GM12878 (cell line): ENCODE measurements around the gene MYO16. TPM values are rescaled to one million over a fixed set of nuclear protein-coding genes. Genes with fewer than 3 reads are reported as not detected.

Experiments used
- ATAC-seq: fragments of 200-7000 bp; cut with Tn5 transposase; 3 replicates; pipeline ENCODE4 v1.9.1; 2020; ENCODE audit warnings: mild to moderate bottlenecking, moderate library complexity
- BruUV-seq: library from RNA; stranded (reverse); fragments of 400-500 nt; replicated peaks from 2 replicates; lab custom pipeline; 2021; lab: Mats Ljungman, UMichigan
- CTCF ChIA-PET: fragments of 300-600 bp; sonication (Branson Sonifier 250); formaldehyde crosslinking; extraction: SDS; loops from one replicate; lab custom pipeline; 2021; ENCODE audit warnings: inconsistent platforms; lab: Yijun Ruan, JAX
- POLR2A ChIA-PET: fragments of 350-600 bp; formaldehyde crosslinking; extraction: SDS; loops from one replicate; lab custom pipeline; 2021; ENCODE audit warnings: inconsistent platforms; lab: Charles Lee
- RAD21 ChIA-PET: fragments of 300-600 bp; sonication (Branson Sonifier 250); formaldehyde crosslinking; loops from one replicate; lab custom pipeline; 2023; ENCODE audit warnings: antibody characterized with exemption; ENCODE audit not compliant: unreplicated experiment; lab: Charles Lee
- SMC1A ChIA-PET: fragments of 300-600 bp; sonication (Branson Sonifier 250); formaldehyde crosslinking; loops from one replicate; lab custom pipeline; 2023; ENCODE audit not compliant: unreplicated experiment, uncharacterized antibody; lab: Charles Lee
- DNase-seq: peaks from one replicate; pipeline ENCODE4 v3.0.0-alpha.2; 2011; ENCODE audit warnings: low read depth, low spot score
- FAIRE-seq: peaks from 3 replicates; lab custom pipeline; 2011; peaks lifted over from hg19 to GRCh38; lab: Jason Lieb, UNC
- H2AFZ ChIP-seq: 2 replicates; pipeline ENCODE4 v1.6.0; 2011; ENCODE audit warnings: low read depth, low read length, control low read depth; ENCODE audit not compliant: control insufficient read depth
- H3K27ac ChIP-seq: 2 replicates; pipeline ENCODE4 v1.5.1; 2011; ENCODE audit warnings: control low read depth; ENCODE audit not compliant: control insufficient read depth, insufficient read depth
- H3K27me3 ChIP-seq, 2 experiments: replicated peaks in 1 of 2; 2 replicates each; pipeline versions ENCODE4 v1.6.0 to v1.6.1; 2011; ENCODE audit warnings: low read length in 1 of 2; ENCODE audit not compliant: control insufficient read depth in 2 of 2, insufficient read depth in 2 of 2
- H3K36me3 ChIP-seq, 2 experiments: 2 replicates each; pipeline ENCODE4 v1.5.1; 2011; ENCODE audit warnings: low read length in 1 of 2; ENCODE audit not compliant: control insufficient read depth in 2 of 2, insufficient read depth in 2 of 2
- H3K4me1 ChIP-seq: 2 replicates; pipeline ENCODE4 v1.6.1; 2011; ENCODE audit warnings: mild to moderate bottlenecking, low read length, moderate library complexity, mixed read lengths; ENCODE audit not compliant: control insufficient read depth, insufficient read depth
- H3K4me2 ChIP-seq: 2 replicates; pipeline ENCODE4 v1.6.0; 2011; ENCODE audit warnings: control low read depth; ENCODE audit not compliant: control insufficient read depth, insufficient read depth
- H3K4me3 ChIP-seq: fragments of 200-600 bp; sonication (generic); 2 replicates; pipeline ENCODE4 v1.5.1; 2016
- H3K79me2 ChIP-seq: 2 replicates; pipeline ENCODE4 v1.6.0; 2011; ENCODE audit warnings: low read length; ENCODE audit not compliant: control insufficient read depth, insufficient read depth
- H3K9ac ChIP-seq: 2 replicates; pipeline ENCODE4 v1.8.0; 2011; ENCODE audit warnings: low read length, control low read depth, mixed read lengths; ENCODE audit not compliant: control insufficient read depth, insufficient read depth
- H3K9me3 ChIP-seq: replicated peaks from 3 replicates; pipeline ENCODE4 v1.5.1; 2011; ENCODE audit warnings: mild to moderate bottlenecking, low read length; ENCODE audit not compliant: control insufficient read depth, insufficient read depth
- H4K20me1 ChIP-seq: 2 replicates; pipeline ENCODE4 v1.6.0; 2011; ENCODE audit not compliant: control insufficient read depth, insufficient read depth
- BHLHE40 ChIP-seq, 2 experiments: fragments of 450-650 bp in 1 of 2; IDR thresholded peaks; 2 replicates each; pipeline ENCODE4 v1.6.1; 2011 to 2017; ENCODE audit warnings: low read depth in 2 of 2, borderline replicate concordance in 1 of 2, improper control_type of control experiment in 1 of 2, low read length in 1 of 2, mild to moderate bottlenecking in 1 of 2
- CBX3 ChIP-seq: fragments of 200-600 bp; sonication (generic); IDR thresholded peaks from 2 replicates; pipeline ENCODE4 v1.6.1; 2016; ENCODE audit warnings: low read depth, borderline replicate concordance
- CREM ChIP-seq: IDR thresholded peaks from 2 replicates; pipeline ENCODE4 v1.6.1; 2014; ENCODE audit warnings: antibody characterized with exemption, low read depth
- FOXK2 ChIP-seq: fragments of 450-650 bp; IDR thresholded peaks from 2 replicates; pipeline ENCODE4 v1.6.1; 2017; ENCODE audit warnings: mild to moderate bottlenecking, moderate library complexity
- GABPA ChIP-seq: IDR thresholded peaks from 2 replicates; pipeline ENCODE4 v1.6.1; 2014; ENCODE audit warnings: antibody characterized with exemption, low read depth, mild to moderate bottlenecking, inconsistent platforms
- HCFC1 ChIP-seq: fragments of 150-350 bp; IDR thresholded peaks from 2 replicates; pipeline ENCODE4 v1.6.1; 2014; ENCODE audit warnings: low read length
- IRF5 ChIP-seq: fragments of 450-650 bp; IDR thresholded peaks from 2 replicates; pipeline ENCODE4 v1.6.1; 2017; ENCODE audit warnings: borderline replicate concordance
- NFYB ChIP-seq: IDR thresholded peaks from 2 replicates; pipeline ENCODE4 v1.6.1; 2011; ENCODE audit warnings: low read depth, mild to moderate bottlenecking, low read length, improper control_type of control experiment, moderate library complexity; ENCODE audit not compliant: insufficient read depth
- RB1 ChIP-seq: fragments of 450-650 bp; formaldehyde crosslinking; IDR thresholded peaks from 2 replicates; pipeline ENCODE4 v1.6.1; 2017; ENCODE audit warnings: mild to moderate bottlenecking, borderline replicate concordance
- RCOR1 ChIP-seq: conservative IDR thresholded peaks from 2 replicates; pipeline ENCODE4 v1.6.1; 2012; ENCODE audit warnings: low read depth, low read length, improper control_type of control experiment
- SMARCA5 ChIP-seq: fragments of 450-650 bp; IDR thresholded peaks from 2 replicates; pipeline ENCODE4 v1.6.1; 2017; ENCODE audit warnings: mild to moderate bottlenecking
- ZNF274 ChIP-seq: IDR thresholded peaks from one replicate; pipeline ENCODE4 v1.8.0; 2011; ENCODE audit not compliant: insufficient read length, insufficient read depth
- ZNF384 ChIP-seq: IDR thresholded peaks from 2 replicates; pipeline ENCODE4 v1.6.1; 2012; ENCODE audit warnings: low read depth, mild to moderate bottlenecking, low read length, improper control_type of control experiment, borderline replicate concordance
- ZNF687 ChIP-seq: fragments of 450-650 bp; IDR thresholded peaks from 2 replicates; pipeline ENCODE4 v1.6.1; 2017; ENCODE audit warnings: mild to moderate bottlenecking, moderate library complexity
- WGBS: methylation state at CpG from one replicate; pipeline ENCODE4 v1.1.6; 2016; ENCODE audit warnings: low lambda C conversion rate; ENCODE audit not compliant: insufficient replicate concordance, insufficient coverage; ENCODE audit errors: missing lambda C conversion rate; 5-methylcytosine and 5-hydroxymethylcytosine counted together
- in situ Hi-C: fragments of 300-500 bp; cut with MboI; formaldehyde crosslinking; loops from 9 replicates; pipeline ENCODE4 v1.14.3; 2018; ENCODE audit warnings: mixed read lengths
- intact Hi-C: fragments of 100-400 bp; cut with micrococcal nuclease; formaldehyde crosslinking; loops from one replicate; pipeline ENCODE4 v1.14.2; 2022; ENCODE audit not compliant: unreplicated experiment
- polyA plus RNA-seq, 11 experiments: library from polyadenylated mRNA; depleted of rRNA in 4 of 11; unstranded in 6 of 11; stranded (reverse) in 5 of 11; fragments of >200 nt; fragmentation: Nextera tagmentation in 4 of 11; fragmentation: Illumina TruSeq in 1 of 11; extraction: Ambion mirVana in 4 of 11; extraction: Trizol in 1 of 11; gene quantifications; 1 replicate in 1 of 11; 2 replicates in 10 of 11; pipeline versions ENCODE4 v1.2.1 to v1.2.3, GENCODE V29; 2011 to 2016; ENCODE audit warnings: inconsistent platforms in 2 of 11, missing spikeins in 2 of 11, low read depth in 1 of 11
- total RNA-seq, 4 experiments: library from RNA; depleted of rRNA in 3 of 4; stranded (reverse); fragments of >200 nt in 3 of 4; fragmentation: Illumina TruSeq in 1 of 4; extraction: Trizol in 1 of 4; gene quantifications; 2 replicates each; pipeline versions ENCODE4 v1.2.1 to v1.2.3, GENCODE V29; 2013 to 2021
- TF ChIP-seq, protein P1 (sequence below): fragments of 450-650 bp; IDR thresholded peaks from 2 replicates; pipeline ENCODE4 v1.6.1; 2017; ENCODE audit warnings: mild to moderate bottlenecking, low read depth, inconsistent platforms; ENCODE audit not compliant: poor library complexity, severe bottlenecking
- TF ChIP-seq, protein P2 (sequence below): fragments of 450-650 bp; IDR thresholded peaks from 2 replicates; pipeline ENCODE4 v1.6.1; 2016; ENCODE audit warnings: mild to moderate bottlenecking

Gene MYO16
- total and polyA plus RNA-seq, 10 of the 15 experiments (the other 5 are each of a cell fraction or from before 2014, with no cell fraction given), result under 0.01 to 1.7 (median 0.05) TPM; not detected in 4

DNA sequence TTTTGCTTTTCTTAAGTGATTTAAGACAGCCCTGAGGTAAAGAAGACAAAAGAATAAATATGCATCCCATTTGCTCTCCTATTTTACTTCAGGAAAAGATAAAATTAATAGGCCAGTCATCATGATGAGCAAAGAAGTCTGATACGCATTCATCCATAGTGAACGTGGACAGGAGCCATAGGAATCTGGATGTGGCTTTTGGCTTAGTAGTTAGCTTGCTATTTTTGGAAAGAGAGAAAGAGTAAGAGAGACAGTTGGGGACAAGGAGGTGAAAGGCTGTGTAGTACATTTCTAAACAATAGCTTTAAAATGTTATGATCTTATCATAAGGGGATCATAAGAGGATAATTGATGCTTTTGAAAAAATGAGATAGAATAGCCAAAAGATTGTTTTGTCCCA, 611.7 kb downstream of the MYO16 start:
- Histone ChIP-seq H2AFZ (no peak overlapping the region), H3K4me2 (no peak overlapping the region), H3K9me3 (no peaks in the 10 kb centered on the region), H3K27ac (no peak overlapping the region), H3K27me3 (no peaks in the 10 kb centered on the region), H3K4me3 (no peak overlapping the region), H3K36me3 (no peaks in the 10 kb centered on the region), H3K79me2 (no peaks in the 10 kb centered on the region), H3K9ac (no peak overlapping the region), H3K4me1 (no peaks in the 10 kb centered on the region), H4K20me1 (no peaks in the 10 kb centered on the region)
- ChIA-PET RAD21 (no interaction called here), CTCF (no interaction called here), POLR2A (no interaction called here), SMC1A (no interaction called here)
- no peak for FAIRE-seq
- no peak for TF ChIP-seq RCOR1
- no peak for TF ChIP-seq ZNF384
- no peak for TF ChIP-seq ZNF687
- TF ChIP-seq RB1, result no peak
- no peak for TF ChIP-seq IRF5
- TF ChIP-seq, protein P1, sequence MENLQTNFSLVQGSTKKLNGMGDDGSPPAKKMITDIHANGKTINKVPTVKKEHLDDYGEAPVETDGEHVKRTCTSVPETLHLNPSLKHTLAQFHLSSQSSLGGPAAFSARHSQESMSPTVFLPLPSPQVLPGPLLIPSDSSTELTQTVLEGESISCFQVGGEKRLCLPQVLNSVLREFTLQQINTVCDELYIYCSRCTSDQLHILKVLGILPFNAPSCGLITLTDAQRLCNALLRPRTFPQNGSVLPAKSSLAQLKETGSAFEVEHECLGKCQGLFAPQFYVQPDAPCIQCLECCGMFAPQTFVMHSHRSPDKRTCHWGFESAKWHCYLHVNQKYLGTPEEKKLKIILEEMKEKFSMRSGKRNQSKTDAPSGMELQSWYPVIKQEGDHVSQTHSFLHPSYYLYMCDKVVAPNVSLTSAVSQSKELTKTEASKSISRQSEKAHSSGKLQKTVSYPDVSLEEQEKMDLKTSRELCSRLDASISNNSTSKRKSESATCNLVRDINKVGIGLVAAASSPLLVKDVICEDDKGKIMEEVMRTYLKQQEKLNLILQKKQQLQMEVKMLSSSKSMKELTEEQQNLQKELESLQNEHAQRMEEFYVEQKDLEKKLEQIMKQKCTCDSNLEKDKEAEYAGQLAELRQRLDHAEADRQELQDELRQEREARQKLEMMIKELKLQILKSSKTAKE, result no peak
- no peak for TF ChIP-seq FOXK2
- TF ChIP-seq, protein P2, sequence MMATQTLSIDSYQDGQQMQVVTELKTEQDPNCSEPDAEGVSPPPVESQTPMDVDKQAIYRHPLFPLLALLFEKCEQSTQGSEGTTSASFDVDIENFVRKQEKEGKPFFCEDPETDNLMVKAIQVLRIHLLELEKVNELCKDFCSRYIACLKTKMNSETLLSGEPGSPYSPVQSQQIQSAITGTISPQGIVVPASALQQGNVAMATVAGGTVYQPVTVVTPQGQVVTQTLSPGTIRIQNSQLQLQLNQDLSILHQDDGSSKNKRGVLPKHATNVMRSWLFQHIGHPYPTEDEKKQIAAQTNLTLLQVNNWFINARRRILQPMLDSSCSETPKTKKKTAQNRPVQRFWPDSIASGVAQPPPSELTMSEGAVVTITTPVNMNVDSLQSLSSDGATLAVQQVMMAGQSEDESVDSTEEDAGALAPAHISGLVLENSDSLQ, result no peak
- no peak for TF ChIP-seq BHLHE40 (IDR thresholded peaks at IDR 0.05; ENCODE audit: borderline replicate concordance in 1 of 2, low read depth in 2 of 2, low read length in 1 of 2)
- no peak for TF ChIP-seq ZNF274
- no peak for TF ChIP-seq CBX3
- TF ChIP-seq SMARCA5, result no peak
- TF ChIP-seq CREM, result no peak
- TF ChIP-seq GABPA, result no peak
- TF ChIP-seq HCFC1, result no peak
- TF ChIP-seq NFYB, result no peak
- 14% methylated on average over 2 of the region's 2 CpGs for WGBS
- no peak for ATAC-seq
- DNase-seq, result no peak
- no TSS peak for BruUV-seq
- in situ Hi-C loops, result no loop called here
- intact Hi-C loops, result no loop called here
